Measurements from ENCODE around the gene AKR1C2. TPM values are rescaled to one million over a fixed set of nuclear protein-coding genes. Genes with fewer than 3 reads are reported as not detected.
A peak's percentile ranks its signal among the peaks of the same experiment; 100 is the strongest.
"Not testable (repeated sequence)": the region's sequence is repeated elsewhere in the genome, so short reads cannot be mapped to it uniquely, and the experiment has no call there.

AKR1C2 gene
- polyA plus RNA-seq, 1 donor: 10.2 TPM

DNA sequence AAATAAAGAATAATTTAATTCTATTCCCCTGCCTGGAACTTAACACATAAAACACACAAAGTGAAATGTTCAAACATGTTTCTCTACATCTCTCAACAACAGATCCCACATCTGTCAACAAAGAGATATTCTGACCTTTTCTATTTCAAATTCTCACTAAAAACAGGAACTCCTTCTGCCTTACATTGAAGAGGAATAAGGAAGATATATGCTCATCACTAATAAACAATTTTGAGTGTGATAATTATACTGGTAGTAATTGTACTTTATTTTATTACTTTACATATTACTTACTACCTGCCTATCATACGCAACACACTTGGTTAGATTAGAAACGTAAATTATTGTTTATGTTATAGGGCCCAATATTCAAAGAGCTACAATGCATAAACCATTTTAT lies 13.4 kb downstream of the AKR1C2 start:
- 100% methylated on average over 2 of the region's 2 CpGs for WGBS (ENCODE audit: insufficient coverage, low lambda C conversion rate)
- Histone ChIP-seq H3K27me3 (ENCODE audit: control insufficient read depth, insufficient read depth, low read length) (no peaks in the 10 kb centered on the region), H3K36me3 (ENCODE audit: control insufficient read depth, insufficient read depth, low read length) (no peaks in the 10 kb centered on the region), H3K4me1 (ENCODE audit: control insufficient read depth, insufficient read depth, low read length) (no peaks in the 10 kb centered on the region), H3K9me3 (ENCODE audit: control insufficient read depth, low read depth, low read length) (no peaks in the 10 kb centered on the region), H3K27ac (ENCODE audit: low read length) (no peak overlapping the region), H3K4me3 (ENCODE audit: low read length) (no peak overlapping the region)
- DNase-seq: no peak

- WGBS (ENCODE audit: insufficient coverage, low lambda C conversion rate): no CpG with 5 or more reads among the region's 6 CpGs
- DNase-seq; H3K36me3 ChIP-seq (ENCODE audit: control insufficient read depth, insufficient read depth, low read length); H3K27me3 ChIP-seq (ENCODE audit: control insufficient read depth, insufficient read depth, low read length); H3K4me3 ChIP-seq (ENCODE audit: low read length); H3K4me1 ChIP-seq (ENCODE audit: control insufficient read depth, insufficient read depth, low read length); H3K27ac ChIP-seq (ENCODE audit: low read length); H3K9me3 ChIP-seq (ENCODE audit: control insufficient read depth, low read depth, low read length): not testable (repeated sequence)
These were observed 15.5 kb downstream of the AKR1C2 start for GRCh38 chr10:4988000-4988641.

- no CpG with 5 or more reads among the region's 7 CpGs for WGBS (ENCODE audit: insufficient coverage, low lambda C conversion rate)
- no peak overlapping the region for H3K27ac ChIP-seq (ENCODE audit: low read length)
- no peaks in the 10 kb centered on the region for H3K36me3 ChIP-seq (ENCODE audit: control insufficient read depth, insufficient read depth, low read length)
- peaks cover 9% of the 10 kb centered on the region for H3K4me1 ChIP-seq (ENCODE audit: control insufficient read depth, insufficient read depth, low read length)
- H3K9me3 ChIP-seq (ENCODE audit: control insufficient read depth, low read depth, low read length): no peaks in the 10 kb centered on the region
- DNase-seq: peak in 1 of 2 donors; percentile 5
- no peak overlapping the region for H3K4me3 ChIP-seq (ENCODE audit: low read length)
- H3K27me3 ChIP-seq (ENCODE audit: control insufficient read depth, insufficient read depth, low read length): no peaks in the 10 kb centered on the region
These were observed 18.6 kb downstream of the AKR1C2 start for GRCh38 chr10:4984971-4985594.

DNA sequence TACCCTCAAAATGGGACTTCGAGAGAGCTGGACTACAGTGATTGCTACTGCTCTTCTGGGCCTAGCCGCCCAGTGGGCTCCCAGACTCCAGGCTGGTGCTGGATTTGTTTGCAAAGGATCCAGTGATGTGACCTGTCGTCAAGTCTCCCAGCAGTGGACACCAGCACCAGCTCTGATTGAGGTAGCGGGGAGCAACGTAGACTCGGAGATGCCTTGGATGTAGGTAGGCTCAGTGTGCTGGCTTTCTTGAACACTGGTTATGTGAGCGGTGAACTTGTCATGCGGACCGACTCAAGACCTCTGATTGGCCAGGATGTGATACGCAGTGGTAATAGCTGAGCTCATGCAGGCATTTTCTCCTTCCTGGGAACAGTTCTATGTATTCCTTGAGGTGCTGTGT lies 19.4 kb downstream of the AKR1C2 start:
- Histone ChIP-seq H3K9me3 (ENCODE audit: control insufficient read depth, low read depth, low read length) (no peaks in the 10 kb centered on the region), H3K27ac (ENCODE audit: low read length) (no peak overlapping the region), H3K36me3 (ENCODE audit: control insufficient read depth, insufficient read depth, low read length) (no peaks in the 10 kb centered on the region), H3K27me3 (ENCODE audit: control insufficient read depth, insufficient read depth, low read length) (no peaks in the 10 kb centered on the region), H3K4me1 (ENCODE audit: control insufficient read depth, insufficient read depth, low read length) (peaks cover 9% of the 10 kb centered on the region), H3K4me3 (ENCODE audit: low read length) (no peak overlapping the region)
- no peak for DNase-seq
- no CpG with 5 or more reads among the region's 10 CpGs for WGBS (ENCODE audit: insufficient coverage, low lambda C conversion rate)

GRCh38 chr10:4983615-4984216 lies 19.9 kb downstream of the AKR1C2 start:
- DNase-seq: no peak
- Histone ChIP-seq H3K36me3 (ENCODE audit: control insufficient read depth, insufficient read depth, low read length) (no peaks in the 10 kb centered on the region), H3K27ac (ENCODE audit: low read length) (no peak overlapping the region), H3K9me3 (ENCODE audit: control insufficient read depth, low read depth, low read length) (no peaks in the 10 kb centered on the region), H3K4me3 (ENCODE audit: low read length) (no peak overlapping the region), H3K4me1 (ENCODE audit: control insufficient read depth, insufficient read depth, low read length) (peaks cover 9% of the 10 kb centered on the region), H3K27me3 (ENCODE audit: control insufficient read depth, insufficient read depth, low read length) (no peaks in the 10 kb centered on the region)
- no CpG with 5 or more reads among the region's 5 CpGs for WGBS (ENCODE audit: insufficient coverage, low lambda C conversion rate)

GRCh38 chr10:4982764-4983226 lies 20.9 kb downstream of the AKR1C2 start:
- H3K27ac ChIP-seq (ENCODE audit: low read length): no peak overlapping the region
- H3K4me3 ChIP-seq (ENCODE audit: low read length): no peak overlapping the region
- no peaks in the 10 kb centered on the region for H3K9me3 ChIP-seq (ENCODE audit: control insufficient read depth, low read depth, low read length)
- H3K36me3 ChIP-seq (ENCODE audit: control insufficient read depth, insufficient read depth, low read length): no peaks in the 10 kb centered on the region
- no CpG with 5 or more reads among the region's 9 CpGs for WGBS (ENCODE audit: insufficient coverage, low lambda C conversion rate)
- no peaks in the 10 kb centered on the region for H3K27me3 ChIP-seq (ENCODE audit: control insufficient read depth, insufficient read depth, low read length)
- peaks cover 9% of the 10 kb centered on the region for H3K4me1 ChIP-seq (ENCODE audit: control insufficient read depth, insufficient read depth, low read length)
- no peak for DNase-seq

- Histone ChIP-seq H3K4me3 (ENCODE audit: low read length) (no peak overlapping the region), H3K27me3 (ENCODE audit: control insufficient read depth, insufficient read depth, low read length) (no peaks in the 10 kb centered on the region), H3K9me3 (ENCODE audit: control insufficient read depth, low read depth, low read length) (no peaks in the 10 kb centered on the region), H3K36me3 (ENCODE audit: control insufficient read depth, insufficient read depth, low read length) (no peaks in the 10 kb centered on the region), H3K27ac (ENCODE audit: low read length) (peak overlapping the region; percentile 75), H3K4me1 (ENCODE audit: control insufficient read depth, insufficient read depth, low read length) (peaks cover 9% of the 10 kb centered on the region)
- WGBS (ENCODE audit: insufficient coverage, low lambda C conversion rate): no CpG with 5 or more reads among the region's 14 CpGs
- peak; percentile 85 to 87 for DNase-seq
These were observed 21.8 kb downstream of the AKR1C2 start for GRCh38 chr10:4981722-4982471.

DNA sequence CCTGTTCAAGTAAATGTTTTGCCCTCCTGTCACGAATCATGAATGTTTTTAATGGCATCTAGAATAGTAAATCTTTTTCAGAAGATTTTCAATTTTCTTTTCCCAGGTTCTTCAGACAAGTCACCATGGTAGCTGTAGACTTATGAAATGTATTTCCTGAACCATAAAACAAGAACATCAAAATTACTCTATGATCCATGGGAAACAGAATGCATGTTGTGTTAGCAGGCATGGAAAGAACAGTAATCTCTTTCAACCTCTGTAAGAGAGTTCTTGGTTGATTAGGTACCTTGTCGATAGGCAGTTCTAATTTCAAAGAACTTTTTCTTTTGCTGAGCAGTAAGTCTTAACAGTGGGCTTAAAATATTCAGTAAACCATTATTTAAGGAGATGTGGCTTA lies 22.9 kb downstream of the AKR1C2 start:
- WGBS (ENCODE audit: insufficient coverage, low lambda C conversion rate): 100% methylated on average over 1 of the region's 2 CpGs
- peak overlapping the region; percentile 75 for H3K27ac ChIP-seq (ENCODE audit: low read length)
- H3K9me3 ChIP-seq (ENCODE audit: control insufficient read depth, low read depth, low read length): no peaks in the 10 kb centered on the region
- H3K27me3 ChIP-seq (ENCODE audit: control insufficient read depth, insufficient read depth, low read length): no peaks in the 10 kb centered on the region
- no peak for DNase-seq
- H3K36me3 ChIP-seq (ENCODE audit: control insufficient read depth, insufficient read depth, low read length): no peaks in the 10 kb centered on the region
- peaks cover 9% of the 10 kb centered on the region for H3K4me1 ChIP-seq (ENCODE audit: control insufficient read depth, insufficient read depth, low read length)
- H3K4me3 ChIP-seq (ENCODE audit: low read length): no peak overlapping the region

GRCh38 chr10:4978870-4979269 lies 24.8 kb downstream of the AKR1C2 start:
- WGBS (ENCODE audit: insufficient coverage, low lambda C conversion rate): 93% methylated on average over 2 of the region's 4 CpGs

GRCh38 chr10:4977025-4977424 lies 26.6 kb downstream of the AKR1C2 start:
- H3K36me3 ChIP-seq (ENCODE audit: control insufficient read depth, insufficient read depth, low read length): no peaks in the 10 kb centered on the region
- no peak for DNase-seq
- no peaks in the 10 kb centered on the region for H3K9me3 ChIP-seq (ENCODE audit: control insufficient read depth, low read depth, low read length)
- H3K27ac ChIP-seq (ENCODE audit: low read length): no peak overlapping the region
- H3K4me1 ChIP-seq (ENCODE audit: control insufficient read depth, insufficient read depth, low read length): peaks cover 6% of the 10 kb centered on the region
- no peaks in the 10 kb centered on the region for H3K27me3 ChIP-seq (ENCODE audit: control insufficient read depth, insufficient read depth, low read length)
- no peak overlapping the region for H3K4me3 ChIP-seq (ENCODE audit: low read length)

More at GRCh38 chr10:4978870-4979269, 24.8 kb downstream of the AKR1C2 start:
- no peak for DNase-seq
- H3K4me3 ChIP-seq (ENCODE audit: low read length): no peak overlapping the region
- no peaks in the 10 kb centered on the region for H3K9me3 ChIP-seq (ENCODE audit: control insufficient read depth, low read depth, low read length)
- H3K27ac ChIP-seq (ENCODE audit: low read length): no peak overlapping the region
- H3K36me3 ChIP-seq (ENCODE audit: control insufficient read depth, insufficient read depth, low read length): no peaks in the 10 kb centered on the region
- no peaks in the 10 kb centered on the region for H3K27me3 ChIP-seq (ENCODE audit: control insufficient read depth, insufficient read depth, low read length)
- peaks cover 9% of the 10 kb centered on the region for H3K4me1 ChIP-seq (ENCODE audit: control insufficient read depth, insufficient read depth, low read length)
